H1 (cell line): ENCODE data around the gene AGPS. TPM values are rescaled to one million over a fixed set of nuclear protein-coding genes. Genes with fewer than 3 reads are reported as not detected.

Experiments used
- ATF2 ChIP-seq: IDR thresholded peaks from 2 replicates; pipeline ENCODE4 v1.6.1; 2012; ENCODE audit warnings: low read length, inconsistent platforms
- CHD2 ChIP-seq: IDR thresholded peaks from 2 replicates; pipeline ENCODE4 v1.6.1; 2012; ENCODE audit warnings: low read length, improper control_type of control experiment
- EZH2 ChIP-seq: fragments of 200-600 bp; sonication (generic); IDR thresholded peaks from 2 replicates; pipeline ENCODE4 v1.7.1; 2012; ENCODE audit warnings: low read depth, mild to moderate bottlenecking, moderate library complexity, low read length, inconsistent platforms; ENCODE audit not compliant: severe bottlenecking
- POLR2A ChIP-seq, 2 experiments: IDR thresholded peaks; 1 replicate in 1 of 2; 2 replicates in 1 of 2; pipeline ENCODE4 v1.6.1; 2011; ENCODE audit warnings: low read depth in 2 of 2, low read length in 2 of 2, mild to moderate bottlenecking in 2 of 2; ENCODE audit errors: control extremely low read depth in 1 of 2
- polyA plus RNA-seq, 7 experiments: library from polyadenylated mRNA; depleted of rRNA in 3 of 7; stranded (reverse) in 5 of 7; unstranded in 2 of 7; fragments of >200 nt in 5 of 7; fragments of 200-250 nt in 2 of 7; gene quantifications; 1 replicate in 5 of 7; 2 replicates in 1 of 7; 4 replicates in 1 of 7; pipeline versions ENCODE4 v1.2.1 to v1.2.3, GENCODE V29; 2011 to 2013; ENCODE audit warnings: missing spikeins in 2 of 7, mixed read lengths in 2 of 7
- total RNA-seq: library from RNA; stranded (reverse); fragmentation: NEBNext Ultra II Directional; extraction: Animal tissue kit (Norgen Biotek cat#: 25700); gene quantifications from 2 replicates; pipeline ENCODE4 v1.2.1, GENCODE V29; 2021

The AGPS gene
- total and polyA plus RNA-seq, 2 of the 8 experiments (the other 6 are each of a cell fraction or from before 2014, with no cell fraction given) = 7.3 to 57.8 TPM

DNA sequence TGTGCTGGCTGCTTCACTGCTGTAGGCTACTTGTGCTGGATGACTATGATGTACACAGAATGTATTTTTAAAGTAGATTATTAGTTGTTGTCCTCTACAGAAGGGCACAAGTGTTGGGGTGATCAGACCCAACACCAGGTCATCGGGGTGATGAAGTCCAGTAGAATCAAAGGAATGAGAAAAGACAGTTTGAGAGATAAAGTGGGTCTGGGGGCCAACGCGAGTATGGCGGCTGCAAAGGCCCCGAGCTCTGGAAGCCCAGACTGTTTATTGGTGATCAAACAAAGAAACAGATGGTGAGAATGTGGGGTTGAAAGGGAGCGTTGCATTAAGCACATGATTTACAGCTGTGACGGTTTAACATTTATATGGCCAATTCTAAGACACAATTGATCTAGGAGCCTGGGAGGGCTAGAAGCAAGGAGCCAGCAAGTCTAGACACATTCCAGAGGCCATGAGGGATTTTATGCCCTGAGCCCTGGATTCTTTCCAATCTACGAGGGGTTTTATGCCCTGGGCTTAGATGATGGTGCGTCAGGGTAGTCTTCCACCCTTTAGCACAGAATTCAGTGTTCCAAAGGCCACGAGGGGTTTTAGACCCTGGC, 153.5 kb downstream of the AGPS start (continued):
- TF ChIP-seq ATF2 (no peak), EZH2 (no peak), POLR2A (IDR thresholded peaks at IDR 0.05; ENCODE audit: control extremely low read depth in 1 of 2, low read depth in 2 of 2, low read length in 2 of 2) (no peak), CHD2 (no peak)
